ENCODE results near the gene HERPUD1. TPM values are rescaled to one million over a fixed set of nuclear protein-coding genes. Genes with fewer than 3 reads are reported as not detected.
A peak's percentile ranks its signal among the peaks of the same experiment; 100 is the strongest.
"Not testable (repeated sequence)": the region's sequence is repeated elsewhere in the genome, so short reads cannot be mapped to it uniquely, and the experiment has no call there.

HERPUD1 gene
- total RNA-seq, 2 experiments from 2014 or later: 81.3 to 113 TPM

DNA sequence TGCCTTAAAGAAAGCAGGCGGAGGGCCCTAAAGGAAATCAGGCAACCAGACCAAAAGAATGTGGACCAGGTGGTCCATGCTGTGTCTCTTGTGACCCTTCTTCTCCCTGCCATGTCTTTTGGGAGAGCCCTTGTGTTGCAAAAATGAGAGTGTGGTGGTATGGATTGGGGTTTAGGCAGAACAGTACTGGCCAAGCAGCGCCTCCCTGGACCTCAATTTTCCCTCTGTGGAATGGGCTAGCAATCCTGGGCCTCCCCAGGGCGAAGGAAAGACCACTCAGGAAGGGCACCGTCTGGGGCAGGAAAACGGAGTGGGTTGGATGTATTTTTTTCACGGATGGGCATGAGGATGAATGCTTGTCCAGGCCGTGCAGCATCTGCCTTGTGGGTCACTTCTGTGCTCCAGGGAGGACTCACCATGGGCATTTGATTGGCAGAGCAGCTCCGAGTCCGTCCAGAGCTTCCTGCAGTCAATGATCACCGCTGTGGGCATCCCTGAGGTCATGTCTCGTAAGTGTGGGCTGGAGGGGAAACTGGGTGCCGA is 49.9 kb downstream of the HERPUD1 start:
- POLR2A ChIA-PET: no interaction called here
- no peak for DNase-seq
- H3K27ac Mint-ChIP-seq: peak overlapping the region; percentile 20
- H3K4me1 Mint-ChIP-seq: peaks cover 63% of the 10 kb centered on the region
- no peaks in the 10 kb centered on the region for H3K9me3 Mint-ChIP-seq
- peaks cover 43% of the 10 kb centered on the region for H3K36me3 Mint-ChIP-seq (ENCODE audit: low read depth)
- CTCF ChIA-PET: interaction anchor here (1.0 to 10.1 kb wide), 2 partner anchors 8 to 14 kb away, joined by 3 to 123 read pairs; partner anchors contain the start of gene NLRC5
- H3K27me3 Mint-ChIP-seq: no peaks in the 10 kb centered on the region
- H3K4me3 Mint-ChIP-seq: no peak overlapping the region

DNA sequence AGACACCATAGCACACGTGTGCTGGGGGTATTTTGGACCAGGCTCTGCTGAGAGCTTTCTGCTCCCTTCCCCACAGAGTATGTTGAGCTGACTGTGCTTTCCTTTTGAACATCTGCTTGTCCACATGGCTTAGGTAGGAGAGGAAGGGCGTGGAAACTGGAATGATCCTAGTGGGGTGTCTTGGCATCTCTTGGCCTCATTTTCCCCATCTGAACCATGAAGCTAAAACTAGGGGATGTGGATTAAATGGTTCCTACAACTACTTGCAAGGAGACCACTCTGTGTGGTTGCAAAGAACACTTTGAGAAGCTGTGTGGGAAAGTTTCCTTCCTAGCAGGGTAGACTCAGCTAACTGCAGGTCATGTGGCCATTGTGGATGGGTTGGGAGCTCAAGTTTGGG is 50.8 kb downstream of the HERPUD1 start:
- Mint-ChIP-seq H3K9me3 (no peaks in the 10 kb centered on the region), H3K27me3 (no peaks in the 10 kb centered on the region), H3K4me3 (no peak overlapping the region), H3K4me1 (peaks cover 68% of the 10 kb centered on the region), H3K27ac (peak overlapping the region; percentile 11), H3K36me3 (ENCODE audit: low read depth) (peaks cover 51% of the 10 kb centered on the region)
- CTCF ChIA-PET: interaction anchor here (0.6 to 10.1 kb wide), 3 partner anchors 14 to 28 kb away, joined by 3 to 123 read pairs (median 4); no protein-coding TSS in a partner anchor
- no peak for DNase-seq
- POLR2A ChIA-PET: no interaction called here

DNA sequence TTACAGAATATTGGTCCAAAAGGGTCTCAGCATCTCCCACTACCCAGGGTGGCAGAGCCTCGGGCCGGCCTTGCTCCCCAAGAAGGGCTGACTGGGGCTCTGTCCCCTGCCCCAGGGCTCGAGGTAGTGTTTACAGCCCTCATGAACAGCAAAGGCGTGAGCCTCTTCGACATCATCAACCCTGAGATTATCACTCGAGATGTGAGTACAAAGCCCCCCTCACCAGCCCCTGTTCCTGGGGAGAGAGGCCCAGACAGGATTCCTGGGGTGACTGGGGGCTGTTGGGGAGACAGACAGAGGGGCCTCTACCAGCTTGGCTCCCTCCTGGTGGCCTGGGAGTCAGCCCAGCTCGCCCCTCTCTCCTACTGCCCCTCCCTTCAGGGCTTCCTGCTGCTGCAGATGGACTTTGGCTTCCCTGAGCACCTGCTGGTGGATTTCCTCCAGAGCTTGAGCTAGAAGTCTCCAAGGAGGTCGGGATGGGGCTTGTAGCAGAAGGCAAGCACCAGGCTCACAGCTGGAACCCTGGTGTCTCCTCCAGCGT is 51.3 kb downstream of the HERPUD1 start:
- ChIA-PET CTCF (interaction anchor here (0.6 to 10.1 kb wide), 3 partner anchors 15 to 29 kb away, joined by 3 to 123 read pairs (median 4); no protein-coding TSS in a partner anchor), POLR2A (no interaction called here)
- H3K4me3 Mint-ChIP-seq: no peak overlapping the region
- peaks cover 57% of the 10 kb centered on the region for H3K36me3 Mint-ChIP-seq (ENCODE audit: low read depth)
- no peaks in the 10 kb centered on the region for H3K9me3 Mint-ChIP-seq
- peaks cover 73% of the 10 kb centered on the region for H3K4me1 Mint-ChIP-seq
- DNase-seq: no peak
- no peak overlapping the region for H3K27ac Mint-ChIP-seq
- H3K27me3 Mint-ChIP-seq: no peaks in the 10 kb centered on the region

DNA sequence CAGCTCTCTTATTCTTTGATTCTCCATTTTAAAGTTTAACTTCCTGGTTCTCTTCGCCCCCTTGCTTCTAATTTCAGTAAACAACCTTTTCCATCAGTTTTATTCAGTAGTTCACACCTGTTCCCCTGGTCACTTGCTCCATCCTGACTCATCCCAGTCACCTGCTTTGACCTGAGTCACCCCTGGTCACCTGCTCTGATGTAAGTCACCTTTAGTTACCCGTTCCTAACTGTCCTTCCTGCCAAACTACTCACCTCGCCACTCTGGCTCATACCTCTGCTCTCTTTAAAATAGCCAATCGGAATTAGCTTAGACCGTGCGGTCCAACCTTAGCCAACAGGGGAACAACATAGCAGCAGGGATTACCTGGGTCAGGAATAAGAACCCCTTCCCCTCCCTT is 52.7 kb downstream of the HERPUD1 start:
- Mint-ChIP-seq H3K4me3 (peak overlapping the region; percentile 100), H3K9me3 (no peaks in the 10 kb centered on the region), H3K27me3 (no peaks in the 10 kb centered on the region), H3K36me3 (ENCODE audit: low read depth) (peaks cover 68% of the 10 kb centered on the region), H3K4me1 (peaks cover 75% of the 10 kb centered on the region), H3K27ac (peak overlapping the region; percentile 81)
- ChIA-PET CTCF (interaction anchor here (0.7 to 10.1 kb wide), 5 partner anchors 8 to 256 kb away, joined by 3 to 123 read pairs (median 4); no protein-coding TSS in a partner anchor), POLR2A (no interaction called here)
- no peak for DNase-seq

DNA sequence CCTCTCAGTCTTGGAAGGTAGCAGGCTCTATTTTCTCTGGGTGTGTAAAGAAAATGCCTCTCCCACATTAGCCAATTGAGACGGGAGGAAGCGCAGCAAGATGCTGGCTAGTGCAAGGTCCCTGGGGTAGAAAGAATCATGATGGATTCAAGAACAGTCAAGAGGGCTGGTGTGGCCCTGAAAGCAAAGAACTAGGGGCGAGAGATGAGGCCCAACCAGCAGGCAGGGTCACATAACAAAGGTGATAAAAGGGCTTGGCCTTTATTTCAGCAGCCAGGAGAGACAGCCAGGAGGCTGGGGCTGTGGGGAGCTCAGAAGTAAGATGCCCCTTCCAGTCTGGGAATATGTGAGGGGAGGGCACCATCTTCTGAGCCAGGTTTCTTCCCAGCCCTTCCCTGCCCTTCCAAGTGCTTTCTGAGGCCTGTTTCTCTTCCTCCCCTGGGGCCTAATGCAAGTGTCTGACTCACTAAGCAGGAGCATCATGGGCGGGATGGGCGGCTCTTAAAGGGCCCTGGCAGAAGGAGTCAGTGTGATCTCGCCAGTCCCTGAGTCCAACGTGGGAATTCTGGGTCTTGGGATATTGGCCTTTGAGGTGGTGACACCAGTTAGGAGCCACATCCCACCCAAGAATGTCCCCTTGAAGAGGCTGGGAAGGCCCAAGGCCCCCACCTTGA is 53.5 kb downstream of the HERPUD1 start:
- ChIA-PET POLR2A (no interaction called here), CTCF (interaction anchor here (0.7 to 10.1 kb wide), 5 partner anchors 9 to 257 kb away, joined by 3 to 123 read pairs (median 4); no protein-coding TSS in a partner anchor)
- DNase-seq: no peak
- Mint-ChIP-seq H3K27ac (peak overlapping the region; percentile 81), H3K36me3 (ENCODE audit: low read depth) (peaks cover 75% of the 10 kb centered on the region), H3K27me3 (no peaks in the 10 kb centered on the region), H3K4me1 (peaks cover 72% of the 10 kb centered on the region), H3K9me3 (no peaks in the 10 kb centered on the region), H3K4me3 (peak overlapping the region; percentile 100)

DNA sequence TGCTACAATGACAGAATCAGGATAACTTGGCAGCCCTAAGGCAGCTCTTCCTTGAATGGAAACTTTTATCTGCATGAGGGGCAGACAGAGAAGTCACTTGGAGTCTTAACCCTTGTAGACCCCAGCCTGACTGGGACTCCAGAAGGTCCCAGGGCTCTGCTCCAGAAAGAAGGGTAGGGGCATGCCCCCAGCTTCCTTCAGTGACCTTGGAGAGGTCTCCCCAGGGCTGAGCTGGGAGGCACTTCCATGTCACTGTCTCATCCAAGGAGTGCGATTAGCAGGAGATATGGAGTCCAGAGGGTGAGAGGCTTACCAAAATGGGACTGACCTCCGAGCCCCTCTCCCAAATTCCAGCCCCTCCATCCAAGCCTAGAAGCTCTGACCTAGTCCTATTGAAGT is 54.0 kb downstream of the HERPUD1 start:
- CTCF ChIA-PET: interaction anchor here (1.1 to 10.1 kb wide), 3 partner anchors 10 to 47 kb away, joined by 3 to 123 read pairs (median 3); no protein-coding TSS in a partner anchor
- DNase-seq: no peak
- H3K4me3 Mint-ChIP-seq: peak overlapping the region; percentile 100

DNA sequence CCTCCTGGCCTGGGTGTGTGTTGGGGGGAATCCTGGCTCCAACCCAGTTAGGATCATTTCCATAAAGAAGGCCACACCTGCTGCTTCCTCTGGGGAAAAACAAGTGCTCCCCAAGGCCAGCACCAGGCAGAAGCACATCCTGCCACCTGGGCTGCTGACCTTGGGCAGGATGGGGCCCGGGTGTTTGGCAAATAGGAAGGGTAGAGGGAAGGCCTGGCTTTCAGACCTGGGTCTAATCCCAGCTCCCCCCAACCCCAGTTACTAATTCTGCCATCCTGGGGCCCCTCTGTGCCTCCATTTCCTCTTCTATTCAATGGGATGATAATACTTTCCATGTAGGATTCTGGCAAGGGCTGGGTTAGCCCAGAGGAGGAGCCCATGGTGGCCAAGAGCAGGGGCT is 54.4 kb downstream of the HERPUD1 start:
- Mint-ChIP-seq H3K36me3 (ENCODE audit: low read depth) (peaks cover 83% of the 10 kb centered on the region), H3K9me3 (no peaks in the 10 kb centered on the region), H3K4me3 (peak overlapping the region; percentile 100), H3K27ac (peak overlapping the region; percentile 99), H3K4me1 (peaks cover 69% of the 10 kb centered on the region), H3K27me3 (no peaks in the 10 kb centered on the region)
- ChIA-PET CTCF (interaction anchor here (1.0 to 10.1 kb wide), 4 partner anchors 11 to 46 kb away, joined by 3 to 123 read pairs (median 3); no protein-coding TSS in a partner anchor), POLR2A (no interaction called here)
- DNase-seq: no peak

More for the DNA sequence above, 54.0 kb downstream of the HERPUD1 start:
- Mint-ChIP-seq H3K27ac (peak overlapping the region; percentile 81), H3K36me3 (ENCODE audit: low read depth) (peaks cover 80% of the 10 kb centered on the region), H3K4me1 (peaks cover 72% of the 10 kb centered on the region), H3K9me3 (no peaks in the 10 kb centered on the region), H3K27me3 (no peaks in the 10 kb centered on the region)
- POLR2A ChIA-PET: no interaction called here

DNA sequence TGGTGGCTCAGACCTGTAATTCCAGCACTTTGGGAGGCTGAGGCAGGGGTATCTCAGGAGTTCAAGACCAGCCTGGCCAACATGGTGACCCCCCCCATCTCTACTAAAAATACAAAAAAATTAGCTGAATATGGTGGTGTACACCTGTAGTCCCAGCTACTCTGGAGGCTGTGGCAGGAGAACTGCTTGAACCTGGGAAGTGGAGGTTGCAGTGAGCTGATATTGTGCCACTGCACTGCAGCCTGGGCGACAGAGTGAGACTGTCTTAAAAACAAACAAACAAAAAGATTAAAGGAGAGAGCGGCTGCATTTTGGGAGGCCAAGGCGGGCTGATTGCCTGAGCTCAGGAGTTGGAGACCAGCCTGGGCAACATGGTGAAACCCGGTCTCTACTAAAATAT is 55.0 kb downstream of the HERPUD1 start:
- POLR2A ChIA-PET: interaction anchor here (0.7 kb wide), 1 partner anchor 50 kb away, joined by 3 read pairs; no protein-coding TSS in a partner anchor
- Mint-ChIP-seq H3K4me3 (peak overlapping the region; percentile 100), H3K4me1 (peaks cover 67% of the 10 kb centered on the region), H3K27ac (peak overlapping the region; percentile 99), H3K36me3 (ENCODE audit: low read depth) (peaks cover 84% of the 10 kb centered on the region)
- not testable (repeated sequence) for H3K9me3 Mint-ChIP-seq, DNase-seq, H3K27me3 Mint-ChIP-seq
- CTCF ChIA-PET: interaction anchor here (1.0 to 10.1 kb wide), 3 partner anchors 11 to 24 kb away, joined by 3 to 123 read pairs (median 3); no protein-coding TSS in a partner anchor

DNA sequence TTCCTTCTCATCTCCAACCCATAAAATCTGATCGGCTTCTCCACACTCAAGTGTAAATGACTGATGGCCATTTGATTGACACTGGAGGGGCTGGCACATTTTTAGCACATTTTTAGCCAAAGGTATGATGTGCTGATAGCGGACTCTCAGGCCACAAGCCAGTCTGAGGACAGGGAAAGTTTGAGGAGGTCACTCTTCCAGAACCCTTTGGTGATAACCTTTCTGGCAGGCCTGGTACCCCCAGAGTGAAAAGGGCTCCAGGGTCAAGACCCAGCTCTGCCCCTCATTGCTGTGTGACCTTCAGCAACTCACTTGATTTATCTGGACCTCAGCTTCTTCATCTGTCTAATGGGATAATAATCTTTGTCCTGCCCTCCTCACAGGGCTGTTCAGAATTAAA is 55.8 kb downstream of the HERPUD1 start:
- peaks cover 82% of the 10 kb centered on the region for H3K36me3 Mint-ChIP-seq (ENCODE audit: low read depth)
- H3K4me3 Mint-ChIP-seq: peak overlapping the region; percentile 100
- POLR2A ChIA-PET: no interaction called here

DNA sequence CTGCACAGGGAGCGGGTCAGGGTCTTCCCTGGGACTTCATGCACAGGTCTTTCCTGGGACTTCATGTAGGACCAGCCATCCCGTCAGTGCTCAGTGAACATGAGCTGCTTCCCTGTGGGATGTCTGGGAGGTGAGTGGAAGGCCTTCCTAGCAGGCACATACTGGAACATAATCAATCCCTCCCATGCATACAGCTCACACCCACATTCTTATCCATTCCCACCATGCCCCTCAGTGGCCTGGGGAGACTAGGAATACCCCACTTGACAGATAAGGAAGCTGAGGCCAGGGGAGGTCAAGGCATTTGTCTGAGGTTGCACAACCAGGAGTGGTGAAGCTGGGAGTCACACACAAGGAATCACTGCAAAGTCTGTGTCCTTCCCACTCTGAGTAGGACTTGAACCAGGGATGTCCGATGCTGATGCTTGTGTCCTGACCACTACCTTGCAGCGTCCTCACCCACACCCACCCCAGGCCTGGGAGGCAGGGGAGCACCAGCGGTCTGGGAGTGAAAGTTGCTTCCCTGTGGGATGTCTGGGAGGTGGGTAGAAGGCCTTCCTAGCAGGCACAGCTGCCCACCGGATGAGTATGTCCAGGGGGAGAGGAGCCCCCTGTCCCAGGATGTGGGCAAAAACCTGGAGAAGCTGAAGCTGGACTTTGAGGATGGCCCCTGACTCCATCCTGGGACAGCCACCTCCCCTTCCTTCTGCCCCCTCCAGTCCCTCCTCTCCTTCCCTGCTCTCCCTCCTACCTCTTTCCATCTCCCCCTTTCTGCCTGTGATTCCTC is 56.4 kb downstream of the HERPUD1 start:
- Mint-ChIP-seq H3K27me3 (no peaks in the 10 kb centered on the region), H3K9me3 (no peaks in the 10 kb centered on the region), H3K27ac (peak overlapping the region; percentile 99), H3K36me3 (ENCODE audit: low read depth) (peaks cover 84% of the 10 kb centered on the region), H3K4me3 (peak overlapping the region; percentile 100), H3K4me1 (peaks cover 66% of the 10 kb centered on the region)
- ChIA-PET CTCF (interaction anchor here (1.2 to 10.1 kb wide), 6 partner anchors 9 to 95 kb away, joined by 3 to 123 read pairs (median 5); no protein-coding TSS in a partner anchor), POLR2A (interaction anchor here (1.0 to 1.3 kb wide), 2 partner anchors 51 to 54 kb away, joined by 5 to 7 read pairs; no protein-coding TSS in a partner anchor)
- no peak for DNase-seq

More for the DNA sequence above, 55.8 kb downstream of the HERPUD1 start:
- no peak for DNase-seq
- Mint-ChIP-seq H3K27ac (peak overlapping the region; percentile 99), H3K27me3 (no peaks in the 10 kb centered on the region), H3K4me1 (peaks cover 65% of the 10 kb centered on the region), H3K9me3 (no peaks in the 10 kb centered on the region)
- CTCF ChIA-PET: interaction anchor here (1.3 to 10.1 kb wide), 3 partner anchors 19 to 96 kb away, joined by 4 to 123 read pairs (median 12); no protein-coding TSS in a partner anchor

DNA sequence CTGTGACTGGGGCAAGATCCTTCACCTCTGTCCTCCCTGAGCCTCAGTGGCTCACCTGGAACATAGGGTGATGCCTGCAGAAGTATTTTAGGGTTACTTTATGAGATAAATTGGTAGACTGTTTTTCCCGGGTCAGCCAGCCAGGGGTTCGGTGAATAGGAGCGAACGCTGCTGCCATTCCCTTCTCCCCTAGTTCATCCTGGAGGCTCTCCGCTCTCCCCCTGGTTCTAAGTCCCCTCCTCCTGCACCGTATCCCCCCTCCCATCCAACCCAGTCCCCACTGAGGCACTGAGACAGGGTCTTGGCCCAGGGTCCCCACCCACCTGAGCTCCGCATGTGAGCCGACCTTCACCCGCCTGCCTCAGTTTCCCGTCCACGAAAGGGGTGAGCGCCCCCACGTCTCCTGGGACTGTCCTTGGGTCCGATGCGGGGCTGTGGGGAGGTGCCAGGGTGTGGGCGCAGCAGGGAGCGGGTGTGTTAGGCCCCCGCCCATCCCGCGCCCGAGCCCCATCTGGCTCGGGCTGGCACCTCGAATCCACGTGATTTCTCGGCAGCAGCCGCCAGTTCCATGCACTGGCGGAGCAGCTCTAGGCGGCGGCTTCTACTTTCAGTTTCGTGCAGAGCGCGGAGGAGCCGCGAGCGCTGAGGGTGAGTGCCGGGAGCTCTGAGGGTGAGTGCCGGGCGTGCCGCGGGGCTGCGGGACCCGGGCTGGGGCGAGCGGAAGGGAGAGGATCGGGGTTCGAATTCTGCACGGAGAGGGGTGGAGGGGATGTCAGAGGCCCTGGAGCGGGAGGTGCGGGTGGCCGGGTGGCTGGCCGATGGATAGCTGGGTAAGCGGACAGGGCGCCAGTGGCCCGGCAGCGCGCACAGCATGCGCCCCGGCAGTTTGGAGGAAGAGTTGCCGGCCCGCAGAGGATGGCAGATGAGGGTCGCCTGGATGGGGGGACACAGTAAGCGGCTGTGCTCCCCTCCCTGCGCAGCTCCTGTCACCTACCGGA is 57.3 kb downstream of the HERPUD1 start, which contains the start of gene NLRC5:
Gene NLRC5, plus strand, starts transcription at position 610 of the 998 bp plus-strand sequence. CDS start 31,156 bp downstream, outside the sequence.
- DNase-seq: peak; percentile 97
- peaks cover 69% of the 10 kb centered on the region for H3K4me1 Mint-ChIP-seq
- CTCF ChIA-PET: interaction anchor here (0.8 to 10.1 kb wide), 10 partner anchors 8 to 37 kb away, joined by 3 to 123 read pairs (median 4); no protein-coding TSS in a partner anchor
- no peaks in the 10 kb centered on the region for H3K9me3 Mint-ChIP-seq
- H3K4me3 Mint-ChIP-seq: peak within 1 kb of the TSS; percentile 100
- peak within 1 kb of the TSS; percentile 99 for H3K27ac Mint-ChIP-seq
- no peaks in the 10 kb centered on the region for H3K27me3 Mint-ChIP-seq
- H3K36me3 Mint-ChIP-seq (ENCODE audit: low read depth): peaks cover 88% of the 10 kb centered on the region
- POLR2A ChIA-PET: interaction anchor here (0.6 to 1.3 kb wide), 3 partner anchors 50 to 77 kb away, joined by 3 to 7 read pairs (median 5); no protein-coding TSS in a partner anchor
